CD4-positive, alpha-beta T cell treated with Interleukin-17A for 1 hour (primary cell): Measurements from ENCODE around the gene CCDC89.

Experiments used
- DNase-seq: peaks from one replicate; pipeline ENCODE4 v3.0.0-alpha.2; 2020

Gene CCDC89

GRCh38 chr11:85685820-85686459 is at the start of gene CCDC89:
Gene CCDC89, minus strand, starts transcription at chr11:85686195. Its CDS starts 65 bp downstream, at chr11:85686130.
- no peak for DNase-seq

GRCh38 chr11:85732965-85733364 is 47.0 kb upstream of the CCDC89 start:
- DNase-seq: no peak

DNA sequence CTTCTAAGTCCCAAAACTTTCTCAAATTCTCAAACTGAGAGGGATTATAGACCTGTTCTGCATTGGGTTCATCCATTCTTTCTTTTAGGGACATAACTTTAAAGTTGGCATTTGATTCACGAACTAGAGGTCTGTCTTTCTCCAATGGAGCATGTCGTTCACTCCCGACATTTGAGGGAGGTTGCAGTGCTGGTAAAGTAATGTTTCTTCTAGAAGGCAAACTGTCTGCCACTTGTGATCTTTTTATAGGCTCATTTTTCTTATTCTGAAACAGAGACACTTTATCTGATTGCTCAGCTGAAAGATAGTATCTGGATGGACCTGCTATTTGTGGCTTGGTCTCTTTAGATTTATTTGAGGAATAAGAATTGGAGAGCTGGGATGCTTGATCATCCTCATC is 40.4 kb upstream of the CCDC89 start:
- no peak for DNase-seq

DNA sequence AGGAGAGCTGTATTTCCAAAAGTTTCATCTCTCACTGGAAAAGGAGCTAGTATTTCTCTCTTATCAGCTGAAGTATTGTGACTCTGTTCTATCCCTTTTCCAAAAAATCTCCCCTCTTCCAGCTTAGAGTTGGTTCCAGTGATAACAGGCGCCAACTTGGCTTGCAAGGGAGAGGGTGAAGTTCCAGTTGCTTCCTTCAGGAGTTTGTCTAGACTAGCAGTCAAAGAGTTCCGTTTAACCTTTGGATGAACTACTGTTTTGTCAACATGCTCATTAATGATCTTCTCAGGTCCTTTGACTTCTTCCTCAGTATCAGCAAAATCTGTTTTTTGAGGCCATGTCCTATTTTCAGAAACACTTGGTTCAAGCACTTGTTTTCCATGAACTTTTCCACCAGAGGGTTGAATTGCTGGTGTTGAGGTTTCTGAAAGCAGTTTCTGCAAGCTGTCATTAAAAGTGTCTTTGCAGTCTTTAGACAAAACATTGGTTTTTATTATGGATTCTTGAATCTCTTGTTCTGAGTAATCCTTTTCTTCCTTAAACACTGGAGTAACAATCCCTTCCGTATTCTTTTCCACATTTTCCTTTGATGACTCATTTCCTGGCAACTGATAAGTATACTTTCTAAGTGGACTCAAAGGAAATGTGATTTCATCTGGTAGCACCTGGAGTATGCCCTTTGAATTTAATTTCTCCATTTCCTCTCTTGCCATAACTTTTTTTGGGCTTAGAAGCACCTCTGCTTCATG is 39.7 kb upstream of the CCDC89 start:
- DNase-seq: no peak

- no peak for DNase-seq
Observed at GRCh38 chr11:85724748-85725465, 38.9 kb upstream of the CCDC89 start.

DNA sequence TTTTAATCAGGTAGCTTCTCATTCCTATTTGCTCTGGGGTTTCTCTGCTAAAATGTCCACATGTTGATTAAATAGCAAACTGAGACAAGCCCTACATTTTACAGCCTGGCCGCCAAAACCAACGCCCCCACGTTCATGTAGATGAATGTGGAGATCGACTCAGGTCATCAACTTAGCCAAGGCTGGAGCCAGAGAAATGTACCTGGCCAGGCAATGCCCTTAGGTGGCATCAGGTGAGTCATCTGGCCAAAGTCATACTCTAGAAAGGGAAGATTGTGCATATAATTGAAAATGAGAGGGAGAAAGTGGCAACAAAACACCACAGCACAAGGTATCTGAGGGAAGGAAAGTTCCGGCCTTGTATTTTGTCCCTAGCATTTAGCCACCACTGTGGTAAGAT is 37.1 kb upstream of the CCDC89 start:
- no peak for DNase-seq

DNA sequence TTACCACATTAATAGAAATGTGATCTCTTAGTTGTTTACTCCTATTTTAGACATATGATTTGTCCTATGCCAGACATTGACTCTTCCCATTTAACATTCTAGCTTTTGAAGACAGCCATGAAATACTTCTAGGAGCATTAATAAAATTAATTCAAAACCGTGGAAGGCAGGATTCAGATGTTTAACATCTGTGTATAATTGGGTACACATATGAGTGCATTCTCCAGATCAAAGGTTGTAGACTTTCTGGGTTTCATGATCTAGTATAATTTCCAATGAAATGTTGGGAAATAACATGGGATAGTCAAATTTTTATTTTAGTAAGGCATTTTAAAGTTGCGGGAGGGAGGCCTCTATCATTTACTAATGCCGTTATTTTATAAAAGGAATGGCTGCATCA is 35.2 kb upstream of the CCDC89 start:
- no peak for DNase-seq

- DNase-seq: no peak
Observed at GRCh38 chr11:85718991-85719807, 33.2 kb upstream of the CCDC89 start.

GRCh38 chr11:85718126-85718943 is 32.3 kb upstream of the CCDC89 start:
- DNase-seq: no peak

DNA sequence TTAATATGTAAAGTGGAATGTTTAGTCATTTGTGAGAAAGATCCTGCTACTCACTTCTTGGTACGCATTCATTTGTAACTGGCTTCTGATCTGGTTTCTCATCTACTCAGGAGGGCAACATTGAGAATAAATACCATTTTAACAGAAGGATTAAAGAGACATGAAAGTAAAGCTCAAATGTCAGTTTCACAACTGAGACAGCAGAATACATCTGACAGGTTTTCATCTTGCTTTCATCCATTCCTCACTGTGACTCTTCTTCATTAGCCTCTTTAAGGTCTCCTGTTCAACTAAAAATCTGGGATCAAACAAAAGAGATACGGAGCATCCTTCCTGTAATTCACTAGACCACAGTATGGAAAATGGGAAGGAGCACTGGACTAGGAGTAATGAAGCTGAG is 31.4 kb upstream of the CCDC89 start:
- DNase-seq: no peak

GRCh38 chr11:85712953-85713352 is 27.0 kb upstream of the CCDC89 start:
- no peak for DNase-seq

GRCh38 chr11:85710917-85711316 is 24.9 kb upstream of the CCDC89 start:
- DNase-seq: no peak

DNA sequence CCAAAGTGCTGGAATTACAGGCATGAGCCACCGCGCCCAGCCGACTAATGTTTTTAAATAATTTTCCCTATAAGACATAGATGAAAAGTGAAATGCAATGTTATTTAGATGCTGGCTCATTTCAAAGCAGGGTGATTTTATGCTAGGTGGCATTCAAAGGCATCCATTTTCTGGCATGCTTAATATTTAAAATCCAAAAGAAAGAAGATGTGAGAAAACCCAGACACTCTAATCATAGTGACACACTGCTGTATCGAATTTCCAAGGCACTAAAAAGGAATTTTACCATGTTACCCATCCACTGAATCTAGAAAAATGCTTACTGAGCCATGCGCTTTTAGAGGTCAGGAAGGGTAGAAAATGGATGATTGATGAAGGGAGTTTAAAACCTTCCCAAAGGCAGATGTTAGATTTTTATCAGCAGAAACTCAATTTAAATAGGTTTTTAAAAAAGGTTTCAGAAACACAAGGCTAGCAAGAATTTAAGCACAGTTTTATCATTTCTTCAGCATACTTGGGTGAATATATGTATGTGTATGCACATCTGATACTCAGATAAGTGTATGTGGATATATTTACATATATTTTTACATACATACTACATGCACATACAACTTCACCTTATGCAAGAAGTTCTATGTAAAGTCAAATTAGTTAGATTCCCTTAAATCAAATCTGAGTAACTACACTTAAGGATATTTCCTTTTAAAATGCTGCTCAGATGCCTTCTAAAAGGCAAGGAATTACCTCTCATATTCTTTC is 24.1 kb upstream of the CCDC89 start:
- DNase-seq: no peak

DNA sequence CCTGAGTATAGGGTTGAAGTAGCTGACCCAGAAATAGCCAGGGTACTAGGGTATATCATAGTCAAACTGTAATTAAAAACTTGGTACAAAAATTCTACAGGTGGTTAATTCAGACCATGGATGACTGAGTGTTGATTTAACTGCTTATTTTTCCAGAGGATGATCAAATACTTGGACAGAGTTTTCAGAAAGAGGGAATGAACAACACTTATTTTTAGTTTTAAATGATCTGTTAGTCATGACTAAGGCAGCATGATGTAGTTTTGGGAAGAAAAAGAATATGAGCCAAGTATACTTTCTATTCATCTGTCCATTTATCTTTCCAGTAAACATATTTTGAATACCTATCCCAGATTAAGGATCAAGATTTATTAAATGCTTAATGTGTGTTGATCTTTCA is 19.8 kb upstream of the CCDC89 start:
- no peak for DNase-seq

- DNase-seq: no peak
Observed at GRCh38 chr11:85704967-85705366, 19.0 kb upstream of the CCDC89 start.

DNA sequence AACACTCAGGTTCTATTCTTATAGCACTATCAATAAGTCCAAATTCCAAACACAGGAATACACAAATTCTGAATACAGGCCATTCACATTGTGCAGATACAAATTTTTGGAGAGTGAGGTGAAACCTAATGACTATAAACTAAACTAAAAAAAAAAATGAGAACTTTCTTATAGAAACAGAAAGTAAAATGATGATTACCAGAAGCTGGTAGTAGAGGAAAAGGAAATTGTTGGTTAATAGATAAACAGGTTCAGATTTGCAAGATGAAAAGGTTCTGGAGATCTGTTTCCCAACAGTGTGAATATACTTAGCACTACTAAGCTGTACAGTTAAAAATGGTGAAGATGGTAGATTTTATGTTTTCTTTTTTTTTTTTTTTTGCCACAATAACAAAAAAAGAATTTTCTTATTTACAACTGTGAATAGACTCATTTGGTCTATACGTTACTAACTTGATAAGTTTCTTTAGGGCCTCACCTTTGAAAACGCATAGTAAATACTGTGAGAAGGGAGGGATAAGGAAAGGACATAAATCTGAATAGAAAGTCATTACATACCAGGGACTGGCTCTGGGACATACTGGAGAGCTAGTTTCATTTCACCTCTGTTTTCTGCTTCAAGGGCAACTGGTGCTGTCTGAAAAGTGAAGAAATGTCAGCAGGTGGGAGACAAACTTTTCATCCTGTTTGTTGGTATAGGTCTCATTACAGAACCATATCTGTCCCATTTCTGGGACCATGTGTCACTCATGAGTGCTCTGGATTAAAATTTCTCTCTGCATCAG is 14.2 kb upstream of the CCDC89 start:
- DNase-seq: peak; percentile 45

DNA sequence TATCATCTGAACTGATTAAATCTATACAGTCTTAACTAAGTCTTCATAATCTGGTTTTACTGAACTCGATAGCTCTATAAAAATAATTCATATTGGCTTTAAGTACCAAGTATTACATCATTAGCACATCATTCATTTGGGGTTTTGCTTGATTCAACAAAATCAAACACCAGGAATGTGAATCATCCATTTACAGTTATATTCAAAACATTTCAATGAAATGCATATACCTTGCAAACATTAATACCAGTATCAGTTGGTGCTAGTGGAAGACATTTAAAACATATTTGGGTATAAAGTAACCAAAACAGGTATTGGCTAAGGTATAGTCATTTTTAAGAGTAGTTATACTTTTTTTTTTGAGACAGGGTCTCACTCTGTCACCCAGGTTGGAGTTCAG is 12.2 kb upstream of the CCDC89 start:
- DNase-seq: no peak

DNA sequence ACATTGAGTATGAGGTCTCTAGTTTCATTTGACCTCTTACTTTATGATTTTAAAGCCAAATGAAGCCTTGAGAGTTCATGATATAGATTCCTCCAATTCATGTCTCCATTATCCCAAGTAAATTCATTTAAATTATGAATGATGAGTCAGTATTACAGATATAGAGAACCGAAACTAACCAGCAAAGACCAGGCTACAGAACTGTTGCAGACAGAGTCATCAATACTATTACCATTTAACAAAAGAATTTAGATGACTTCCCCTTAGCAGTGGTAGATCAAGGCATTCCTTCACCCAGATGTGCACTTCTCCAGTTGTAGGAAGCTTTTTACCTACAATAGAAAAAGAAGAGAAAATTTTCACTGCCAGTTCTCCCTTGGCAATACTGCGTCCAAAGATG is 11.8 kb upstream of the CCDC89 start:
- DNase-seq: no peak

DNA sequence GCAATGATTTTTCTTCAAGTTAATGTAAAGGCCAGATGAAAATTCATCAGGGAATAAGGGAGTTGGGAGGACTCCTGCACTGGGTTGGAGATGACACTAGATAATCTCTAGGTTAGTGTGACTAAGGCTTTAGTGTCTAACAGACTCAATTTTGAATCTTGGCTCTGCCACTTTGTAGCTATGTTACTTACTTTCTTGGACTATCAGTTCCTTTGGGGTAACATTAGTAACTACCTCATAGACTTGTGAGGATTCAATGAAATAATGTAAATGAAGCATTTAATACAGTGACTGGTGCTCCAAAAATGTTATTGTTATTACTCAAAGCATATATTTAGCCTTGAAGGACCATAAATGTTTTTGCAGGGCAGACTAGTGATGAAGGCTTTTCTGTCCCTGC is 9.6 kb upstream of the CCDC89 start:
- no peak for DNase-seq

GRCh38 chr11:85694385-85694980 is 8.5 kb upstream of the CCDC89 start:
- peak; percentile 66 for DNase-seq
